Neural cell (in vitro differentiated cells): ENCODE data around the gene LPIN2. TPM values are rescaled to one million over a fixed set of nuclear protein-coding genes. Genes with fewer than 3 reads are reported as not detected.

Experiments used
- H2AFZ ChIP-seq: fragments of 200-600, 300-800 bp; sonication (generic), shearing (Covaris generic); 2 replicates; pipeline ENCODE4 v1.6.0; 2014; ENCODE audit warnings: low read depth, mild to moderate bottlenecking, antibody characterized with exemption, low read length, moderate library complexity
- H3F3A ChIP-seq: fragments of 200-600 bp; shearing (Covaris generic); 2 replicates; pipeline ENCODE4 v1.6.1; 2016; ENCODE audit warnings: mild to moderate bottlenecking, moderate library complexity, mixed read lengths, antibody characterized with exemption, low read length; ENCODE audit not compliant: insufficient read depth, poor library complexity, severe bottlenecking
- H3K27ac ChIP-seq: fragments of 200-600, 300-800 bp; sonication (generic), shearing (Covaris generic); 2 replicates; pipeline ENCODE4 v1.5.1; 2014; ENCODE audit warnings: mild to moderate bottlenecking, low read length, moderate library complexity
- H3K27me3 ChIP-seq: fragments of 300-800, 200-600 bp; sonication (generic), shearing (Covaris generic); 2 replicates; pipeline ENCODE4 v1.6.0; 2014; ENCODE audit warnings: mild to moderate bottlenecking, low read depth, low read length, moderate library complexity; ENCODE audit not compliant: insufficient read depth
- H3K36me3 ChIP-seq: fragments of 300-800, 200-600 bp; sonication (generic), shearing (Covaris generic); 2 replicates; pipeline ENCODE4 v1.5.1; 2014; ENCODE audit warnings: mild to moderate bottlenecking, antibody characterized with exemption, low read length, moderate library complexity; ENCODE audit not compliant: insufficient read depth
- H3K4me2 ChIP-seq: fragments of 300-800, 200-600 bp; sonication (generic), shearing (Covaris generic); 2 replicates; pipeline ENCODE4 v1.6.0; 2014; ENCODE audit warnings: mild to moderate bottlenecking, low read length
- H3K4me3 ChIP-seq: fragments of 300-800, 200-600 bp; sonication (generic), shearing (Covaris generic); 2 replicates; pipeline ENCODE4 v1.5.1; 2014; ENCODE audit warnings: mild to moderate bottlenecking, low read length, moderate library complexity
- H3K79me2 ChIP-seq: fragments of 200-600 bp; shearing (Covaris generic); replicated peaks from 2 replicates; pipeline ENCODE4 v1.6.0; 2014; ENCODE audit warnings: mild to moderate bottlenecking, low read length, moderate library complexity; ENCODE audit not compliant: insufficient read depth
- H3K9ac ChIP-seq: fragments of 300-800, 200-600 bp; sonication (generic), shearing (Covaris generic); 2 replicates; pipeline ENCODE4 v1.6.1; 2016; ENCODE audit warnings: mild to moderate bottlenecking, low read length, mixed read lengths
- H3K9me2 ChIP-seq: fragments of 200-600 bp; shearing (Covaris generic); 2 replicates; pipeline ENCODE4 v1.6.1; 2016; ENCODE audit warnings: mild to moderate bottlenecking, low read length, mixed read lengths; ENCODE audit not compliant: insufficient read depth
- H3K9me3 ChIP-seq: fragments of 200-600, 300-800 bp; sonication (generic), shearing (Covaris generic); 2 replicates; pipeline ENCODE4 v1.6.1; 2016; ENCODE audit warnings: mild to moderate bottlenecking, mixed run types, low read length, moderate library complexity, mixed read lengths
- H4K20me1 ChIP-seq: fragments of 200-600 bp; shearing (Covaris generic); 2 replicates; pipeline ENCODE4 v1.6.1; 2016; ENCODE audit warnings: mild to moderate bottlenecking, mixed run types; ENCODE audit not compliant: insufficient read depth
- EP300 ChIP-seq: fragments of 450-650 bp; conservative IDR thresholded peaks from 2 replicates; pipeline ENCODE4 v1.6.1; 2014; ENCODE audit warnings: antibody characterized with exemption, mild to moderate bottlenecking, moderate library complexity; ENCODE audit not compliant: poor library complexity, severe bottlenecking
- EZH2 ChIP-seq: fragments of 200-600, 300-800 bp; shearing (Covaris generic), sonication (generic); IDR thresholded peaks from 2 replicates; pipeline ENCODE4 v1.6.1; 2014; ENCODE audit warnings: antibody characterized with exemption, low read length, borderline replicate concordance, mild to moderate bottlenecking; ENCODE audit not compliant: insufficient read depth, poor library complexity, severe bottlenecking
- MXI1 ChIP-seq: fragments of 450-650 bp; conservative IDR thresholded peaks from 2 replicates; pipeline ENCODE4 v1.6.1; 2014; ENCODE audit warnings: antibody characterized with exemption, mild to moderate bottlenecking; ENCODE audit not compliant: poor library complexity, severe bottlenecking
- POLR2AphosphoS5 ChIP-seq: IDR thresholded peaks from 2 replicates; pipeline ENCODE4 v1.6.1; 2012
- RAD21 ChIP-seq: fragments of 450-650 bp; conservative IDR thresholded peaks from 2 replicates; pipeline ENCODE4 v1.6.1; 2014; ENCODE audit warnings: antibody characterized with exemption, mild to moderate bottlenecking, moderate library complexity
- SMC3 ChIP-seq: fragments of 450-650 bp; conservative IDR thresholded peaks from 2 replicates; pipeline ENCODE4 v1.6.1; 2014; ENCODE audit warnings: antibody characterized with exemption, mild to moderate bottlenecking, moderate library complexity; ENCODE audit not compliant: poor library complexity
- TAF1 ChIP-seq: IDR thresholded peaks from 2 replicates; pipeline ENCODE4 v1.6.1; 2012; ENCODE audit warnings: low read depth
- polyA plus RNA-seq: library from polyadenylated mRNA; depleted of rRNA; stranded (reverse); fragments of >200 nt; gene quantifications from 2 replicates; pipeline ENCODE4 v1.2.3, GENCODE V29; 2014
- TF ChIP-seq, protein P1 (sequence below): IDR thresholded peaks from 2 replicates; pipeline ENCODE4 v1.6.1; 2012; ENCODE audit warnings: borderline replicate concordance
- TF ChIP-seq, protein P2 (sequence below): fragments of 450-650 bp; IDR thresholded peaks from 2 replicates; pipeline ENCODE4 v1.5.1; 2014; ENCODE audit warnings: antibody characterized with exemption, mild to moderate bottlenecking, moderate library complexity; ENCODE audit not compliant: poor library complexity, severe bottlenecking

The LPIN2 gene
- polyA plus RNA-seq, 1 donor from 2014 or later: 14.4 TPM

DNA sequence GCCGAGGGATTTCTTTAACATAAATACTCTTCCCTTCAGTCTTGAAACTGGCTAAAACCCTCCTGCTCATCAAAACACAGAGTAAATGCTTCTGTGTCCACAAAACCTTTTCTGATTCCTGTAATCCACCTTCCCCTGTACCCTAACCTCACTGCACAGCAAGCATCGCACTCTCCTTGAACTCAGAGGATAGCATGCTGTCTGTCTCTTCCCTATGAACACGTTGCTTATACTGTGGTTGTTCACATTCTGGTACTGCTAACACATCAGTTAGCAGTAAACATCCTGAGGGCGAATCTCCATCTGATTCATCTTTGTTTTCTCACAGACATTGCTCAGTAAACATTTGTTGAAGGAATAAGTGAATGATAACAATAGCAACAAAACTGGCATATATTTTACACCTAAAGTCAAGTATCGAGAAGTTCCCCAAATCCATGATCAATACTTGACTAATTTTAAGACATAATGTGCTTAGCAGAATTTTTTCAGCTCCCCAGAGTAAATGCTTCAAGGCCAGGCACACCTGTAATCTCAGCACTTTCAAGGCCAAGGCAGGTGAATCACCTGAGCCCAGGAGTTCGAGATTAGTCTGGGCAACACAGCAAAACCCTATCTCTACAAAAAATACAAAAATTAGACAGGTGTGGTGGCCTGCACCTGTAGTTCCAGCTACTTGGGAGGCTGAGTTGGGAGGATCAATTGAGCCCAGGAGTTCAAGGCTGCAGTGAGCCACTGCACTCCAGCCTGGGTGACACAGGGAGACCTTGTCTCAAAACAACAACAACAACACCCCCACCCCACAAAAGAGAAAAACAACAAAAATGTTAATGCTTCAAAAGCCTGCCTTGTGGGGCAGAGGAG, 45.6 kb upstream of the LPIN2 start:
- no peaks in the 10 kb centered on the region for H3K27me3 ChIP-seq
- no peaks in the 10 kb centered on the region for H4K20me1 ChIP-seq
- no peaks in the 10 kb centered on the region for H3K79me2 ChIP-seq
- H2AFZ ChIP-seq: no peak overlapping the region
- H3K9ac ChIP-seq: no peak overlapping the region
- H3K36me3 ChIP-seq: no peaks in the 10 kb centered on the region
- H3K9me3 ChIP-seq: no peaks in the 10 kb centered on the region
- no peak overlapping the region for H3K4me3 ChIP-seq
- no peak overlapping the region for H3K27ac ChIP-seq
- H3F3A ChIP-seq: no peaks in the 10 kb centered on the region
- TF ChIP-seq, protein P1, sequence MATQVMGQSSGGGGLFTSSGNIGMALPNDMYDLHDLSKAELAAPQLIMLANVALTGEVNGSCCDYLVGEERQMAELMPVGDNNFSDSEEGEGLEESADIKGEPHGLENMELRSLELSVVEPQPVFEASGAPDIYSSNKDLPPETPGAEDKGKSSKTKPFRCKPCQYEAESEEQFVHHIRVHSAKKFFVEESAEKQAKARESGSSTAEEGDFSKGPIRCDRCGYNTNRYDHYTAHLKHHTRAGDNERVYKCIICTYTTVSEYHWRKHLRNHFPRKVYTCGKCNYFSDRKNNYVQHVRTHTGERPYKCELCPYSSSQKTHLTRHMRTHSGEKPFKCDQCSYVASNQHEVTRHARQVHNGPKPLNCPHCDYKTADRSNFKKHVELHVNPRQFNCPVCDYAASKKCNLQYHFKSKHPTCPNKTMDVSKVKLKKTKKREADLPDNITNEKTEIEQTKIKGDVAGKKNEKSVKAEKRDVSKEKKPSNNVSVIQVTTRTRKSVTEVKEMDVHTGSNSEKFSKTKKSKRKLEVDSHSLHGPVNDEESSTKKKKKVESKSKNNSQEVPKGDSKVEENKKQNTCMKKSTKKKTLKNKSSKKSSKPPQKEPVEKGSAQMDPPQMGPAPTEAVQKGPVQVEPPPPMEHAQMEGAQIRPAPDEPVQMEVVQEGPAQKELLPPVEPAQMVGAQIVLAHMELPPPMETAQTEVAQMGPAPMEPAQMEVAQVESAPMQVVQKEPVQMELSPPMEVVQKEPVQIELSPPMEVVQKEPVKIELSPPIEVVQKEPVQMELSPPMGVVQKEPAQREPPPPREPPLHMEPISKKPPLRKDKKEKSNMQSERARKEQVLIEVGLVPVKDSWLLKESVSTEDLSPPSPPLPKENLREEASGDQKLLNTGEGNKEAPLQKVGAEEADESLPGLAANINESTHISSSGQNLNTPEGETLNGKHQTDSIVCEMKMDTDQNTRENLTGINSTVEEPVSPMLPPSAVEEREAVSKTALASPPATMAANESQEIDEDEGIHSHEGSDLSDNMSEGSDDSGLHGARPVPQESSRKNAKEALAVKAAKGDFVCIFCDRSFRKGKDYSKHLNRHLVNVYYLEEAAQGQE: no peak
- TF ChIP-seq SMC3 (no peak), EP300 (no peak), MXI1 (no peak), TAF1 (no peak), EZH2 (no peak), POLR2AphosphoS5 (no peak), RAD21 (no peak)
- TF ChIP-seq, protein P2, sequence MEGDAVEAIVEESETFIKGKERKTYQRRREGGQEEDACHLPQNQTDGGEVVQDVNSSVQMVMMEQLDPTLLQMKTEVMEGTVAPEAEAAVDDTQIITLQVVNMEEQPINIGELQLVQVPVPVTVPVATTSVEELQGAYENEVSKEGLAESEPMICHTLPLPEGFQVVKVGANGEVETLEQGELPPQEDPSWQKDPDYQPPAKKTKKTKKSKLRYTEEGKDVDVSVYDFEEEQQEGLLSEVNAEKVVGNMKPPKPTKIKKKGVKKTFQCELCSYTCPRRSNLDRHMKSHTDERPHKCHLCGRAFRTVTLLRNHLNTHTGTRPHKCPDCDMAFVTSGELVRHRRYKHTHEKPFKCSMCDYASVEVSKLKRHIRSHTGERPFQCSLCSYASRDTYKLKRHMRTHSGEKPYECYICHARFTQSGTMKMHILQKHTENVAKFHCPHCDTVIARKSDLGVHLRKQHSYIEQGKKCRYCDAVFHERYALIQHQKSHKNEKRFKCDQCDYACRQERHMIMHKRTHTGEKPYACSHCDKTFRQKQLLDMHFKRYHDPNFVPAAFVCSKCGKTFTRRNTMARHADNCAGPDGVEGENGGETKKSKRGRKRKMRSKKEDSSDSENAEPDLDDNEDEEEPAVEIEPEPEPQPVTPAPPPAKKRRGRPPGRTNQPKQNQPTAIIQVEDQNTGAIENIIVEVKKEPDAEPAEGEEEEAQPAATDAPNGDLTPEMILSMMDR: no peak
- no peak overlapping the region for H3K4me2 ChIP-seq
- no peaks in the 10 kb centered on the region for H3K9me2 ChIP-seq

DNA sequence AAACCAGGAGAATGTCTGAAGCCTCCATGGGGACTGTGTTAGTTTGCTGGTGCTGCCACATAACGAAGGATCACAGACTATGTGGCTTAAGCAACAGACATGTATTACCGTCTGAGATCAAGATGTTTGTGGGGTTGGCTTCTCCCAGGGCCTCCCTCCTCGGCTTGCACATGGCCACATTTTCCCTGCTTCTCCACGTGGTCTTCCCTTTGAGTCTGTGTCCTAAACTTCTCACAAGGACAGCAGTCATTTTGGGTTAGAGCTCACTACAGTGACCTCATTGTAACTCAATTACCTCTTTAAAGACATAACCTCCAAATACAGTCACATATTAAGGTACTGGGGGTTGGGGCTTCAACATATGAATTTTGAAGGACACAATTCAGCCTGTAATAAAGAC, 44.6 kb upstream of the LPIN2 start:
- no peaks in the 10 kb centered on the region for H3K9me2 ChIP-seq
- H3K27ac ChIP-seq: no peak overlapping the region
- no peak overlapping the region for H3K9ac ChIP-seq
- H3K27me3 ChIP-seq: no peaks in the 10 kb centered on the region
- no peaks in the 10 kb centered on the region for H3K36me3 ChIP-seq
- H3F3A ChIP-seq: no peaks in the 10 kb centered on the region
- TF ChIP-seq, protein P1: no peak
- TF ChIP-seq POLR2AphosphoS5: no peak
- TF ChIP-seq EP300: no peak
- no peaks in the 10 kb centered on the region for H3K79me2 ChIP-seq
- no peaks in the 10 kb centered on the region for H3K9me3 ChIP-seq
- no peak overlapping the region for H2AFZ ChIP-seq
- no peak overlapping the region for H3K4me2 ChIP-seq
- H4K20me1 ChIP-seq: no peaks in the 10 kb centered on the region
- H3K4me3 ChIP-seq: no peak overlapping the region
